Fibroblast of skin of right biceps (primary cell): ENCODE data around the gene LYPD1.
"Not testable (repeated sequence)": the region's sequence is repeated elsewhere in the genome, so short reads cannot be mapped to it uniquely, and the experiment has no call there.

Experiments used
- DNase-seq: peaks from one replicate; pipeline ENCODE4 v3.0.0-alpha.2; 2013

Gene LYPD1

GRCh38 chr2:132669908-132670495, at the start of gene LYPD1:
LYPD1 (minus strand) TSS chr2:132670205; CDS start chr2:132669932, 273 bp downstream.
- peak; percentile 25 for DNase-seq

GRCh38 chr2:132719480-132719879, 49.5 kb upstream of the LYPD1 start:
- DNase-seq: no peak

DNA sequence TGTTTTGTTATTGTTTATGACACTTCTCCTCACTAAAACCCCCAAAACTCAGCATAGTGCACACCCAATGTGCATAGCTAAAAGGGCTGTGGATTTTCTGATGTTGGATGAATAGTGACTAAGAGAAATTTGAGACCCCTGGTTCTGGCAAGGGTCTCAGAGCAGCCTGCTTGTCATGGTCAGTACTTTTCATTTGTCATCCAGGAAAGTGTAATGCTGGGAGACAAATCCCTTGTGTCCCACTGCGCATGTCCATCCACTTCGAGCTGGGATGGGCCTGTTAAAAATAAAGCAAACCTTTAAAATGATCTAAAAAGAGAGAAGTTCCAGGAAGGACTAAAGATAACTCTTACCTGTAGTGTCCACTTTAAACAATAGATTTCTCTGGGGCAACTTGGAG, 46.9 kb upstream of the LYPD1 start:
- no peak for DNase-seq

- DNase-seq: peak; percentile 53
Measured at GRCh38 chr2:132715386-132716351, 45.7 kb upstream of the LYPD1 start.

- DNase-seq: peak; percentile 41
Measured at GRCh38 chr2:132703396-132703795, 33.4 kb upstream of the LYPD1 start.

GRCh38 chr2:132701810-132702209, 31.8 kb upstream of the LYPD1 start:
- DNase-seq: peak; percentile 85

DNA sequence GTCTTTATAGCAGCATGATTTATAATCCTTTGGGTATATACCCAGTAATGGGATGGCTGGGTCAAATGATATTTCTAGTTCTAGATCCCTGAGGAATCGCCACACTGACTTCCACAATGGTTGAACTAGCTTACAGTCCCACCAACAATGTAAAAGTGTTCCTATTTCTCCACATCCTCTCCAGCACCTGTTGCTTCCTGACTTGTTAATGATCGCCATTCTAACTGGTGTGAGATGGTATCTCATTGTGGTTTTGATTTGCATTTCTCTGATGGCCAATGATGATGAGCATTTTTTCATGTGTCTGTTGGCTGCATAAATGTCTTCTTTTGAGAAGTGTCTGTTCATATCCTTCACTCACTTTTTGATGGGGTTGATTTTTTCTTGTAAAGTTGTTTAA, 29.8 kb upstream of the LYPD1 start:
- not testable (repeated sequence) for DNase-seq

- DNase-seq: not testable (repeated sequence)
Measured at GRCh38 chr2:132698347-132698746, 28.3 kb upstream of the LYPD1 start.

DNA sequence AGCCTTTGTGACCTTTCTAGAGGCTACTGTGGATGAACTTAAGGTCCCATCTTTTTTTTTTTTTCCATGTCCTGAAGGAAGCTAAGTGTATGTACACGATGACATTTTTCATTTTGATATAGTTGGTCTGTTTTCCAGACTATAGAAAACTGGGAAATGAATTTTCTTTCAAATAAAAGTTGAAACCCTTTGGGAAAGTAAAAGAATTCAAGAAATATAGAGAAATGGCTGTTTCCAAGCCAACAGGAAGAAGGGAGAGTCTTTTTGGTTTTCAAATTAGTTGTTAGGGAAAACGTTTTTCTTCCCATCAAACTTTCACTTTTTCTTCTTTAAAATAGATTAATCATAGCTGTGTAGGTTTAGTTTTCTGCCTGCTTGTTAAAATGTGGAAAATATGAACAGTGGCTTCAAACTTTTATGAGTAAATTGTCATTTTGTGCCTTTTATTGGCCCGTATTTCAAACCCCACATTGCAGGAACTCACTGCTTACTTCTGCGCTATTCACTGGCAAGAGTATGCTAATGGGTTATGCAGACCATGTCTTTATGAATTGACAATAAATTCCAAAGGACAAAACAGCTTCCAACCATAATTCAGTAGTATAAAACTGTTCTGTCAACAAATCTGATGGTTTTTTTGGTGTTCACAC, 27.7 kb upstream of the LYPD1 start:
- DNase-seq: no peak

- DNase-seq: peak; percentile 58
Measured at GRCh38 chr2:132692816-132693215, 22.8 kb upstream of the LYPD1 start.

- no peak for DNase-seq
Measured at GRCh38 chr2:132691556-132691955, 21.6 kb upstream of the LYPD1 start.

DNA sequence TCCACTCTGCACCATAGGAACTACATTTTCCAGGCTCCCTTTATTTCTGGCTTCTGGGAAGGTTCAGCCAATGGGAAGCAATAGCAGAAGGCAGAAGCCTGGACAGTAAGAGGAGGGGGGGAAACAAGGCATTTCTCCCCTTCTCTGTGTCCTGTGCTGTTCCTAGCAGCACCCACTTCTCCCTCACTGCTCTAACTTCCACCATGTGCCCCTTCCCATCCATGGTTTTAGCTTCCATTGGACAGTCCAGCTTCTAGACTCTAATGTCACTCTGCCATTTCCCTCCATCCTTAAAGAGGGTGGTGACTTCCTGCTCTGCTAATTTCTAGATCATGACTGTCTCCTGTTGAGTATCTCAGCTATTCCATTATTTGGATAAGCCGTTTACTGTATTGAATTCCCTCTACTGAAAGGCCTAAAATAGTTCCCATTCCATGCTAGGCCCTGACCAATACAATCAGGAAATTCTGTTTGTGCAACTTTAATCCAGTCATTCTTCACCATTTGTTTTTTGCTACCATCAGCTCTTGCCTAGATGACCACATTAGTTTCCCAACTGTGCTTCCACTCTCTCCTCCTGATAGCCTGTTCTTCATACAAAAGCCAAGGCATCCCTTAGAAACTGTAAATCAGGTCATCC, 20.8 kb upstream of the LYPD1 start:
- DNase-seq: no peak

GRCh38 chr2:132681766-132682165, 11.8 kb upstream of the LYPD1 start:
- DNase-seq: no peak

DNA sequence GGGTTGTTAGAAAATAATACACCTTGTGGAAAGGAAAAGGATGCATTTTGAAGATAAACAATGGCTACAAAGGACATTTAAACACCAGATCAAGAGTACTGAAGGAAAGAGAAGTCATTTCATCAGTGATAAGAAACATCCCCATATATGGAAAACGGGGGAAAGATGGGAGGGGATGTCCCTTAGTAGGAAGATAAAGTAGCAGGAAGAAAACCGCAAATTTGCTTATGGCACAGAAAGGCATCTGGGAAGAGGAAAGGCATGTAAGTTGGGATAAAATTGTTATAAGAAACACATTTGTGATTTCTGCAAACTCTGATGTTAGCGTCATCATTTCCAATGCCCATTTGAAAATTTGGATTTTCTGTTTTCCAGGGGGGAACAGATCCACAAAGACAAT, 10.5 kb upstream of the LYPD1 start:
- peak; percentile 65 for DNase-seq

- peak; percentile 74 for DNase-seq
Measured at GRCh38 chr2:132678483-132678882, 8.5 kb upstream of the LYPD1 start.

GRCh38 chr2:132677661-132678060, 7.7 kb upstream of the LYPD1 start:
- DNase-seq: peak; percentile 87

DNA sequence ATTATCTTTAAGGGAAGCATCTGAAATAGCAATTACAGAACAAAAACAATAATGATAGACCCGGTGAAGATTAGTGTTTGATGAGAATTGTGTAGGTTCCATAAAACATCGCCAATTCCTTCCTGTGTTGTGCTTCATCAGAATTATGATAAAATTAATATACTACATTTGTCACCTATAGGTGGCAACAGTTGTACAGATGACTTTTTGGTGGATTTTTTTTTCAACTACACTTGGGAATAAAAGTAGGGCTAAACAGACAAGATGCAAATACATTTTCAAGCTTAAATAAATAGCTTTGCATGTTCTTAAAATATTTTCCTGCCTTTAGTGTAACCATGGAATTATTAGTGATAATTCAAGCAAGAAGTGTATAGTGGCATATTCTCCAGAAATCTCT, 7.0 kb upstream of the LYPD1 start:
- DNase-seq: peak; percentile 34

DNA sequence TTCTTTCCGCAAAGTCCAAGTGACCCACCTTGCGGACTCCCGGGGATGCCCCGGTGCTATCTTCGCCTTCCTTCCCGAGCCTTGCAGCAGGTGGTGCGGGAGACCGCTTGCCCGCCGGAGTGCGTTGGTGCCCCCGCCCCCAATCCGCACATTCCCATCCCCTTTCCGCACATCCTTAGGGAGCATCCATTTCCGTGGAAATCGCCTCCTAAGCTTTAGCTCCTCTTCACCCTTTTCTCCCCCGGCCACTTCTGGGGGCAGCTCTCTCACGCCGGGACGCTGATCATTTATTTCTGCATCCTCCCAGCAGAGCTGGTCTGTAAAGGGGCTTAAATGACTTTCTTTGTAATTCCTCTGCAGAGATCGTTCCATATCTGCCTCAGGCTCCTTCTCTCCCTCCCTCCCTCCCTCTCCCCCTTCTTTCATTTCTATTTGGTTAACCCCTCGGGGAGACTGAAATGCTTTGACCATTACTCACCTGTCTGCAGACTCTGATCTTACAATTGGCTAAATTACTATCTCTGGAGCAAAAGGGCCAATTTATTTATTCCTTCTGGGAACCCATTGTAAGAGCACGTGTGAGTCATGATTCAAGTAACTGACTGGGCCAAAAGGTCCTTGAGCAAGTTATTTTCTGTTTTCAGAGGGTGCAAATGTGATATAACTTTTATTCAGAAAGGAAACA, 1.3 kb upstream of the LYPD1 start:
- DNase-seq: peak; percentile 95

DNA sequence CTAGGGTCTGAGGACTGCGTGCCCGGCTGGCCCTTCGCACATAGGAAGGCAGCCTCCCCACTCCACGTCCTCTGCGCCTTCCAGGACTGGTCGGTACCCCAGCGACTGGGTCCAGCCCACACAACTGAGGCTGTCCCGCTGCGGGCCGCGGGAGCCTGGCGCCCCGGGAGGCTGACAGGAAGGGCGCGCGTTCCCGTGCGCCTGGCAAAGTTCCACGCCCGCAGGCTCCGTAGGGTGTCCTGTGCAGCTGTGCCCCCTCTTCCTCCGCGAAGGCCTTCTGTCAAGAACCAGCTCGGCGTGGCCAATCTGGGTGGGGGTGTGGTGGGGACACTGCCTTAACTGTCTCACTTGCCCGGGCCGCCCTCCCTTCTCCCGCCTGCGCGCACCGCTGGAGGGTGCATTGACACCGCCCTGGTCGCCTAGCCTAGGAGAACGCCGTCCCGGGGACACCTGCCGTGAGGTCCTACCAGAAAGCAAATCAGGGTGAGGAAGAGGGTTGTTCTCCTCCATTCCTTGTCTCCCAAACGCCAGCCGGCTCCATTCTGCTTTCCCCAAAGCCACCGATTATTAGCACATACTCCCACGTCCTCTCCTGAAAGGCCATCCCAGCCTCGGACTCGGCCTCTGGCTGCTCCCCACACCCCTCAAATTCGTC, 618 bp upstream of the LYPD1 start:
- DNase-seq: no peak

- DNase-seq: no peak
Measured at GRCh38 chr2:132668987-132669907, 758 bp downstream of the LYPD1 start.
